Measurements from ENCODE around the gene RBFOX1.

RBFOX1 gene

GRCh38 chr16:7614021-7614795, 281.6 kb downstream of the RBFOX1 start:
- no peak for DNase-seq

- DNase-seq = no peak
These were observed 282.9 kb downstream of the RBFOX1 start for GRCh38 chr16:7615565-7615964.

- DNase-seq = no peak
These were observed 292.5 kb downstream of the RBFOX1 start for GRCh38 chr16:7624871-7625766.

GRCh38 chr16:7628981-7629380, 296.3 kb downstream of the RBFOX1 start:
- no peak for DNase-seq

GRCh38 chr16:7629571-7629970, 296.9 kb downstream of the RBFOX1 start:
- DNase-seq = no peak

- no peak for DNase-seq
These were observed 304.8 kb downstream of the RBFOX1 start for GRCh38 chr16:7637446-7637845.

- no peak for DNase-seq
These were observed 305.7 kb downstream of the RBFOX1 start for GRCh38 chr16:7638306-7638705.

GRCh38 chr16:7640334-7640733, 307.7 kb downstream of the RBFOX1 start:
- DNase-seq = no peak

GRCh38 chr16:7644176-7644575, 311.5 kb downstream of the RBFOX1 start:
- DNase-seq = no peak

- DNase-seq = no peak
These were observed 312.2 kb downstream of the RBFOX1 start for GRCh38 chr16:7644811-7645210.

- DNase-seq = no peak
These were observed 314.3 kb downstream of the RBFOX1 start for GRCh38 chr16:7646821-7647500.

GRCh38 chr16:7650431-7650830, 317.8 kb downstream of the RBFOX1 start:
- no peak for DNase-seq

GRCh38 chr16:7651803-7652570, 319.3 kb downstream of the RBFOX1 start:
- no peak for DNase-seq

- DNase-seq = no peak
These were observed 321.3 kb downstream of the RBFOX1 start for GRCh38 chr16:7653746-7654461.

GRCh38 chr16:7675628-7676027, 343.0 kb downstream of the RBFOX1 start:
- DNase-seq = no peak

GRCh38 chr16:7680296-7680695, 347.7 kb downstream of the RBFOX1 start:
- DNase-seq = no peak

GRCh38 chr16:7688811-7689210, 356.2 kb downstream of the RBFOX1 start:
- no peak for DNase-seq

GRCh38 chr16:7689234-7689633, 356.6 kb downstream of the RBFOX1 start:
- no peak for DNase-seq

- no peak for DNase-seq
These were observed 358.9 kb downstream of the RBFOX1 start for GRCh38 chr16:7691533-7691932.

GRCh38 chr16:7703672-7704071, 371.0 kb downstream of the RBFOX1 start:
- no peak for DNase-seq

- no peak for DNase-seq
These were observed 373.2 kb downstream of the RBFOX1 start for GRCh38 chr16:7705885-7706284.

GRCh38 chr16:7709186-7709585, 376.5 kb downstream of the RBFOX1 start:
- no peak for DNase-seq

All from stimulated activated CD4-positive, alpha-beta T cell treated with anti-CD3 and anti-CD28 coated beads, Interleukin-2, amount 100 ng/mL, for 48 hours (primary cell).